HepG2 (cell line): ENCODE data around the gene LTC4S. TPM values are rescaled to one million over a fixed set of nuclear protein-coding genes. Genes with fewer than 3 reads are reported as not detected.

ENCODE experiments used
- AGO2 ChIP-seq: fragments of 200-400 bp; formaldehyde crosslinking; optimal IDR thresholded peaks from 2 replicates; pipeline ENCODE3; 2017; ENCODE audit warnings: mild to moderate bottlenecking, low read depth, low read length, moderate library complexity
- GTF2F1 ChIP-seq: fragments of 150-350 bp; IDR thresholded peaks from 2 replicates; pipeline ENCODE4 v1.6.1; 2014; ENCODE audit warnings: low read length
- NR2F1 ChIP-seq, 2 experiments: fragments of 450-650 bp in 1 of 2; formaldehyde crosslinking in 1 of 2; IDR thresholded peaks; 2 replicates each; pipeline versions ENCODE4 v1.5.0 to v1.6.1; 2016 to 2020; ENCODE audit warnings: mild to moderate bottlenecking in 1 of 2, missing compliant biosample characterization in 1 of 2, missing genetic modification reagents in 1 of 2, moderate library complexity in 1 of 2
- SAFB2 ChIP-seq: sonication (generic); formaldehyde crosslinking; IDR thresholded peaks from 2 replicates; pipeline ENCODE4 v1.5.1; 2020; ENCODE audit warnings: missing genetic modification reagents, low read depth, mild to moderate bottlenecking, borderline replicate concordance
- SALL2 ChIP-seq: sonication (generic); formaldehyde crosslinking; IDR thresholded peaks from 2 replicates; pipeline ENCODE4 v1.8.1; 2023; ENCODE audit warnings: mild to moderate bottlenecking, missing genetic modification reagents, inconsistent platforms
- SAP130 ChIP-seq: IDR thresholded peaks from 2 replicates; pipeline ENCODE4 v1.6.1; 2016; ENCODE audit warnings: low read depth
- ZBTB38 ChIP-seq: sonication (generic); formaldehyde crosslinking; IDR thresholded peaks from 2 replicates; pipeline ENCODE4 v1.5.1; 2020; ENCODE audit warnings: mild to moderate bottlenecking, missing genetic modification reagents
- ZFP36L1 ChIP-seq: sonication (generic); formaldehyde crosslinking; IDR thresholded peaks from 2 replicates; pipeline ENCODE4 v1.8.0; 2022; ENCODE audit warnings: mild to moderate bottlenecking, missing genetic modification reagents, moderate library complexity
- ZNF274 ChIP-seq: sonication (generic); formaldehyde crosslinking; IDR thresholded peaks from 2 replicates; pipeline ENCODE4 v1.5.1; 2020; ENCODE audit warnings: mild to moderate bottlenecking, missing genetic modification reagents
- polyA plus RNA-seq, 8 experiments: library from polyadenylated mRNA; depleted of rRNA in 3 of 8; stranded (reverse) in 7 of 8; unstranded in 1 of 8; fragments of >200 nt; fragmentation: Illumina TruSeq in 4 of 8; extraction: Trizol in 4 of 8; gene quantifications; 2 replicates each; pipeline versions ENCODE4 v1.2.1 to v1.2.3, GENCODE V29; 2011 to 2016; ENCODE audit warnings: low read depth in 4 of 8, missing spikeins in 1 of 8, mixed read lengths in 1 of 8; ENCODE audit not compliant: insufficient read depth in 1 of 8
- total RNA-seq, 5 experiments: library from RNA; depleted of rRNA; stranded (reverse); fragments of >200 nt; fragmentation: Illumina TruSeq; extraction: Trizol; gene quantifications; 2 replicates each; pipeline ENCODE4 v1.2.3, GENCODE V29; 2016; ENCODE audit warnings: low read depth in 1 of 5
- TF ChIP-seq, protein P1 (sequence below): sonication (generic); formaldehyde crosslinking; IDR thresholded peaks from 2 replicates; pipeline ENCODE4 v1.4.0; 2020; ENCODE audit warnings: missing genetic modification reagents
- TF ChIP-seq, protein P2 (sequence below): sonication (generic); formaldehyde crosslinking; IDR thresholded peaks from 2 replicates; pipeline ENCODE4 v1.4.0; 2020; ENCODE audit warnings: missing genetic modification reagents, borderline replicate concordance
- TF ChIP-seq, protein P3 (sequence below), 2 experiments: fragments of 450-650 bp in 1 of 2; sonication (generic) in 1 of 2; formaldehyde crosslinking; IDR thresholded peaks; 2 replicates each; pipeline versions ENCODE4 v1.5.0 to v1.8.0; 2020 to 2022; ENCODE audit warnings: mild to moderate bottlenecking in 1 of 2, missing genetic modification reagents in 1 of 2
- TF ChIP-seq, protein P4 (sequence below): sonication (generic); formaldehyde crosslinking; conservative IDR thresholded peaks from 2 replicates; pipeline ENCODE4 v1.4.0; 2020; ENCODE audit warnings: mild to moderate bottlenecking, missing genetic modification reagents, moderate library complexity

The LTC4S gene
- total and polyA plus RNA-seq, 2 of the 13 experiments (the other 11 are each of a cell fraction or from before 2014, with no cell fraction given), result 0.35 TPM; not detected in 1

DNA sequence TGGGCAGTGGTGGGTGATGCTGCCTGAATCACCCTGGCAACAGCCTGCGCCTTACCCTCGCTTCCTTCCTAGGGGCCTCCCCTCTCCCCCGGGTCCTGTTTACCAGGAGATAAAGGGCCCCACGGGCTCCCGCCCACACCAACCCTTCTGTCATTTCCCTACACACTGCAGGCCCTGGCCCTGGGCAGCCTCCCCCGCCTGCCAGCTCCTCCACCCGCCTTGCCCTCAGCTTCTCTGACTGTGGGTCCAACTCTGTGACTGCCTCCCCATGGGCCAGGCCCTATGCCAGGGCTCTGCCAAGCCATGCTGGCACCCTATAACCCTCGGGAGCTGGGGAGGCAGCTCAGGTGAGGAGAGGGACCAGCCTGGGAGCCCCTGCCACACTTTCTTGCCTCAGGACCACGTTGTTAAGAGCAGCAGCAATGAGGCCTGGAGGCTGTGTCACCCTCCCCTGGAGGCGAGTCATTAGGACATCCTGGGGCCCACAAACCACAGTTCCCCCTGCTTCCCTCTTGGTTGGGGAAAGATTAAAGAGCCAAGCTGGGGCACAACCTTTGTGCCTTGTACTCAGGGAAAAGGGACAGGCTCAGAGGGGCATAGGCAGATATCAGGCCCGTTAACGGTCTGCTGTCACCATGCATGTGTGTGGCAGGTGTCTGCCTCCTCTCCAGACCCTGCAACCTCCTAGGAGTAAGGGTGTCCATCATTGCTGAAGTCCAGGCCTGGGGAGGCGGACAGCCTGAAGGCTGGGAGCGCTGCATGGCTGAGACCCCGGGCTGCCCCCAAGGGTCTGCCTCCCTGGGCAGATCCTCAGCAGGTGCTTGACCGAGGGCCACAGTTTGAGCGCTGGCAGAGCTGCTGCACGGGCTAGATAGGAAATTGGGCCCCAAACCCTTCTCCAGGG is 10.1 kb downstream of the LTC4S start (continued):
- TF ChIP-seq, protein P1, sequence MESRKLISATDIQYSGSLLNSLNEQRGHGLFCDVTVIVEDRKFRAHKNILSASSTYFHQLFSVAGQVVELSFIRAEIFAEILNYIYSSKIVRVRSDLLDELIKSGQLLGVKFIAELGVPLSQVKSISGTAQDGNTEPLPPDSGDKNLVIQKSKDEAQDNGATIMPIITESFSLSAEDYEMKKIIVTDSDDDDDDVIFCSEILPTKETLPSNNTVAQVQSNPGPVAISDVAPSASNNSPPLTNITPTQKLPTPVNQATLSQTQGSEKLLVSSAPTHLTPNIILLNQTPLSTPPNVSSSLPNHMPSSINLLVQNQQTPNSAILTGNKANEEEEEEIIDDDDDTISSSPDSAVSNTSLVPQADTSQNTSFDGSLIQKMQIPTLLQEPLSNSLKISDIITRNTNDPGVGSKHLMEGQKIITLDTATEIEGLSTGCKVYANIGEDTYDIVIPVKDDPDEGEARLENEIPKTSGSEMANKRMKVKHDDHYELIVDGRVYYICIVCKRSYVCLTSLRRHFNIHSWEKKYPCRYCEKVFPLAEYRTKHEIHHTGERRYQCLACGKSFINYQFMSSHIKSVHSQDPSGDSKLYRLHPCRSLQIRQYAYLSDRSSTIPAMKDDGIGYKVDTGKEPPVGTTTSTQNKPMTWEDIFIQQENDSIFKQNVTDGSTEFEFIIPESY (CRISPR knock-in tag), result peak; percentile 68
- TF ChIP-seq GTF2F1, result no peak
- TF ChIP-seq ZBTB38 (CRISPR knock-in tag), result peak; percentile 25; the same call in 1 of the 2 replicates
- TF ChIP-seq SAP130 (CRISPR knock-in tag), result peak; percentile 39
- TF ChIP-seq, protein P2, sequence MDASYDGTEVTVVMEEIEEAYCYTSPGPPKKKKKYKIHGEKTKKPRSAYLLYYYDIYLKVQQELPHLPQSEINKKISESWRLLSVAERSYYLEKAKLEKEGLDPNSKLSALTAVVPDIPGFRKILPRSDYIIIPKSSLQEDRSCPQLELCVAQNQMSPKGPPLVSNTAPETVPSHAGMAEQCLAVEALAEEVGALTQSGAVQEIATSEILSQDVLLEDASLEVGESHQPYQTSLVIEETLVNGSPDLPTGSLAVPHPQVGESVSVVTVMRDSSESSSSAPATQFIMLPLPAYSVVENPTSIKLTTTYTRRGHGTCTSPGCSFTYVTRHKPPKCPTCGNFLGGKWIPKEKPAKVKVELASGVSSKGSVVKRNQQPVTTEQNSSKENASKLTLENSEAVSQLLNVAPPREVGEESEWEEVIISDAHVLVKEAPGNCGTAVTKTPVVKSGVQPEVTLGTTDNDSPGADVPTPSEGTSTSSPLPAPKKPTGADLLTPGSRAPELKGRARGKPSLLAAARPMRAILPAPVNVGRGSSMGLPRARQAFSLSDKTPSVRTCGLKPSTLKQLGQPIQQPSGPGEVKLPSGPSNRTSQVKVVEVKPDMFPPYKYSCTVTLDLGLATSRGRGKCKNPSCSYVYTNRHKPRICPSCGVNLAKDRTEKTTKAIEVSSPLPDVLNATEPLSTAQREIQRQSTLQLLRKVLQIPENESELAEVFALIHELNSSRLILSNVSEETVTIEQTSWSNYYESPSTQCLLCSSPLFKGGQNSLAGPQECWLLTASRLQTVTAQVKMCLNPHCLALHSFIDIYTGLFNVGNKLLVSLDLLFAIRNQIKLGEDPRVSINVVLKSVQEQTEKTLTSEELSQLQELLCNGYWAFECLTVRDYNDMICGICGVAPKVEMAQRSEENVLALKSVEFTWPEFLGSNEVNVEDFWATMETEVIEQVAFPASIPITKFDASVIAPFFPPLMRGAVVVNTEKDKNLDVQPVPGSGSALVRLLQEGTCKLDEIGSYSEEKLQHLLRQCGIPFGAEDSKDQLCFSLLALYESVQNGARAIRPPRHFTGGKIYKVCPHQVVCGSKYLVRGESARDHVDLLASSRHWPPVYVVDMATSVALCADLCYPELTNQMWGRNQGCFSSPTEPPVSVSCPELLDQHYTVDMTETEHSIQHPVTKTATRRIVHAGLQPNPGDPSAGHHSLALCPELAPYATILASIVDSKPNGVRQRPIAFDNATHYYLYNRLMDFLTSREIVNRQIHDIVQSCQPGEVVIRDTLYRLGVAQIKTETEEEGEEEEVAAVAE, result no peak
- TF ChIP-seq ZFP36L1 (CRISPR knock-in tag), result no peak
- 0 out of 2 replicates have a peak, but pooled peaks have one; percentile 20 for TF ChIP-seq SAFB2 (CRISPR knock-in tag)
- no peak for TF ChIP-seq NR2F1 (CRISPR knock-in tag; IDR thresholded peaks at IDR 0.05)
- TF ChIP-seq, protein P3, sequence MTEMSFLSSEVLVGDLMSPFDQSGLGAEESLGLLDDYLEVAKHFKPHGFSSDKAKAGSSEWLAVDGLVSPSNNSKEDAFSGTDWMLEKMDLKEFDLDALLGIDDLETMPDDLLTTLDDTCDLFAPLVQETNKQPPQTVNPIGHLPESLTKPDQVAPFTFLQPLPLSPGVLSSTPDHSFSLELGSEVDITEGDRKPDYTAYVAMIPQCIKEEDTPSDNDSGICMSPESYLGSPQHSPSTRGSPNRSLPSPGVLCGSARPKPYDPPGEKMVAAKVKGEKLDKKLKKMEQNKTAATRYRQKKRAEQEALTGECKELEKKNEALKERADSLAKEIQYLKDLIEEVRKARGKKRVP (CRISPR knock-in tag; IDR thresholded peaks at IDR 0.05), result 0 out of 4 replicates have a peak, but pooled peaks of 1 of the 2 experiments have one; percentile 16
- TF ChIP-seq, protein P4, sequence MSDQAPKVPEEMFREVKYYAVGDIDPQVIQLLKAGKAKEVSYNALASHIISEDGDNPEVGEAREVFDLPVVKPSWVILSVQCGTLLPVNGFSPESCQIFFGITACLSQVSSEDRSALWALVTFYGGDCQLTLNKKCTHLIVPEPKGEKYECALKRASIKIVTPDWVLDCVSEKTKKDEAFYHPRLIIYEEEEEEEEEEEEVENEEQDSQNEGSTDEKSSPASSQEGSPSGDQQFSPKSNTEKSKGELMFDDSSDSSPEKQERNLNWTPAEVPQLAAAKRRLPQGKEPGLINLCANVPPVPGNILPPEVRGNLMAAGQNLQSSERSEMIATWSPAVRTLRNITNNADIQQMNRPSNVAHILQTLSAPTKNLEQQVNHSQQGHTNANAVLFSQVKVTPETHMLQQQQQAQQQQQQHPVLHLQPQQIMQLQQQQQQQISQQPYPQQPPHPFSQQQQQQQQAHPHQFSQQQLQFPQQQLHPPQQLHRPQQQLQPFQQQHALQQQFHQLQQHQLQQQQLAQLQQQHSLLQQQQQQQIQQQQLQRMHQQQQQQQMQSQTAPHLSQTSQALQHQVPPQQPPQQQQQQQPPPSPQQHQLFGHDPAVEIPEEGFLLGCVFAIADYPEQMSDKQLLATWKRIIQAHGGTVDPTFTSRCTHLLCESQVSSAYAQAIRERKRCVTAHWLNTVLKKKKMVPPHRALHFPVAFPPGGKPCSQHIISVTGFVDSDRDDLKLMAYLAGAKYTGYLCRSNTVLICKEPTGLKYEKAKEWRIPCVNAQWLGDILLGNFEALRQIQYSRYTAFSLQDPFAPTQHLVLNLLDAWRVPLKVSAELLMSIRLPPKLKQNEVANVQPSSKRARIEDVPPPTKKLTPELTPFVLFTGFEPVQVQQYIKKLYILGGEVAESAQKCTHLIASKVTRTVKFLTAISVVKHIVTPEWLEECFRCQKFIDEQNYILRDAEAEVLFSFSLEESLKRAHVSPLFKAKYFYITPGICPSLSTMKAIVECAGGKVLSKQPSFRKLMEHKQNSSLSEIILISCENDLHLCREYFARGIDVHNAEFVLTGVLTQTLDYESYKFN (CRISPR knock-in tag), result peak; percentile 37; the same call in 1 of the 2 replicates
- TF ChIP-seq SALL2 (CRISPR knock-in tag), result 0 out of 2 replicates have a peak, but pooled peaks have one; percentile 32
- TF ChIP-seq ZNF274 (CRISPR knock-in tag), result 0 out of 2 replicates have a peak, but pooled peaks have one; percentile 22
- peak; percentile 91 for TF ChIP-seq AGO2
